ENCODE data around the gene USP5.
"Not testable (repeated sequence)": the region's sequence is repeated elsewhere in the genome, so short reads cannot be mapped to it uniquely, and the experiment has no call there.

DNA sequence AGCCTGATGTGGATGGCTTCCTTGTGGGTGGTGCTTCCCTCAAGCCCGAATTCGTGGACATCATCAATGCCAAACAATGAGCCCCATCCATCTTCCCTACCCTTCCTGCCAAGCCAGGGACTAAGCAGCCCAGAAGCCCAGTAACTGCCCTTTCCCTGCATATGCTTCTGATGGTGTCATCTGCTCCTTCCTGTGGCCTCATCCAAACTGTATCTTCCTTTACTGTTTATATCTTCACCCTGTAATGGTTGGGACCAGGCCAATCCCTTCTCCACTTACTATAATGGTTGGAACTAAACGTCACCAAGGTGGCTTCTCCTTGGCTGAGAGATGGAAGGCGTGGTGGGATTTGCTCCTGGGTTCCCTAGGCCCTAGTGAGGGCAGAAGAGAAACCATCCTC is 18.4 kb downstream of the USP5 start:
- TF ChIP-seq CTCF (IDR thresholded peaks at IDR 0.05; ENCODE audit: poor library complexity); EZH2 (IDR thresholded peaks at IDR 0.05; ENCODE audit: borderline replicate concordance): not testable (repeated sequence)

All from hepatocyte (in vitro differentiated cells).